ENCODE data around the gene DAB1. TPM values are rescaled to one million over a fixed set of nuclear protein-coding genes. Genes with fewer than 3 reads are reported as not detected.

The DAB1 gene
- total and polyA plus RNA-seq, 7 donors, result under 0.01 to 1.1 (median 0.75) TPM; not detected in 1

DNA sequence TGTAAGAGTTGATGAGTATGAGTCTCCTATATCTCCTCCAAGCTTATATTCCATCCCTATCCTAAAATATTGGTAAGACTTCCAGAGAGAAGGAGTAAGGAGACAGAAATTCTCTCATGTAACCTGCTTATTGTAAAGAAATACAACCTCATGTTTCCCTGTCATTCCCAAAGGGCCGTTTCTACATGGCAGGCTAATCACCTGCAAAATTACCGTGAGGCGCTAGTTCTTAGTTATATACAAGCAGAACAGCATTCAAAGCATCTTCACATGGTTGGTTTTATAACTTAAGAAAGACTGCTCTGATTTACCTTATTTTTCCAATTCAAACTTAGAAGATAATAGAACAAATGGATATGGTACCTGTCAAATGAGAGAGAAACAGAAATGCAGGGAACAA lies 42.9 kb downstream of the DAB1 start:
- intact Hi-C loops (cut with DNase I), result no loop called here
- no peaks in the 10 kb centered on the region for H3K27me3 ChIP-seq
- no peaks in the 10 kb centered on the region for H3K4me1 ChIP-seq
- no peak overlapping the region for H3K27ac ChIP-seq
- 82 to 86% methylated on average over 3 of the region's 3 CpGs for WGBS, 2 donors
- H3K36me3 ChIP-seq, result no peaks in the 10 kb centered on the region
- DNase-seq, result no peak
- H3K4me3 ChIP-seq, result no peak overlapping the region
- TF ChIP-seq POLR2AphosphoS5 (IDR thresholded peaks at IDR 0.05), result no peak
- TF ChIP-seq EP300 (IDR thresholded peaks at IDR 0.05), result no peak
- TF ChIP-seq, protein P1, sequence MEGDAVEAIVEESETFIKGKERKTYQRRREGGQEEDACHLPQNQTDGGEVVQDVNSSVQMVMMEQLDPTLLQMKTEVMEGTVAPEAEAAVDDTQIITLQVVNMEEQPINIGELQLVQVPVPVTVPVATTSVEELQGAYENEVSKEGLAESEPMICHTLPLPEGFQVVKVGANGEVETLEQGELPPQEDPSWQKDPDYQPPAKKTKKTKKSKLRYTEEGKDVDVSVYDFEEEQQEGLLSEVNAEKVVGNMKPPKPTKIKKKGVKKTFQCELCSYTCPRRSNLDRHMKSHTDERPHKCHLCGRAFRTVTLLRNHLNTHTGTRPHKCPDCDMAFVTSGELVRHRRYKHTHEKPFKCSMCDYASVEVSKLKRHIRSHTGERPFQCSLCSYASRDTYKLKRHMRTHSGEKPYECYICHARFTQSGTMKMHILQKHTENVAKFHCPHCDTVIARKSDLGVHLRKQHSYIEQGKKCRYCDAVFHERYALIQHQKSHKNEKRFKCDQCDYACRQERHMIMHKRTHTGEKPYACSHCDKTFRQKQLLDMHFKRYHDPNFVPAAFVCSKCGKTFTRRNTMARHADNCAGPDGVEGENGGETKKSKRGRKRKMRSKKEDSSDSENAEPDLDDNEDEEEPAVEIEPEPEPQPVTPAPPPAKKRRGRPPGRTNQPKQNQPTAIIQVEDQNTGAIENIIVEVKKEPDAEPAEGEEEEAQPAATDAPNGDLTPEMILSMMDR (IDR thresholded peaks at IDR 0.05), result no peak
- TF ChIP-seq POLR2A (IDR thresholded peaks at IDR 0.05), result no peak
- no peaks in the 10 kb centered on the region for H3K9me3 ChIP-seq

DNA sequence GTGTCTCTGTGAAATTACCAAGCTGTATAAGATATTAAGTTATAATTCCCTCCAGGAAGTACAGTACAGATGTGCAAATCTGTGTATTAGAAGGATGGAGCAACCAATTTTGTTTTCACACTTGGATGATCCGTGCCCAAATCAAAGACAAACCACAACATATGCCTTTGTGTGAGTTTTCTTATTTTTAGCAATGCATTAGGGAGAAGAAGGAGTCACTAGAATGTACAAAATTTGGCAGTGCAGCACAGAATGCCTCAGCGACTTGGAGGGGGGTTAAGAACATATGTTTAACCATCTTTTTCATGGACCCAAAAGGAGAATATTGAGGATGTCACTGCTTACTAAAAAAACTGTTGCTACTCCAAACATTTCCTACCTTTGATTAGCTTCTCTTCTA lies 45.3 kb downstream of the DAB1 start:
- 64 to 74% methylated on average over 2 of the region's 2 CpGs for WGBS, 2 donors
- DNase-seq, result no peak
- Histone ChIP-seq H3K36me3 (no peaks in the 10 kb centered on the region), H3K27ac (no peak overlapping the region), H3K4me3 (no peak overlapping the region), H3K27me3 (no peaks in the 10 kb centered on the region), H3K9me3 (no peaks in the 10 kb centered on the region), H3K4me1 (no peaks in the 10 kb centered on the region)
- TF ChIP-seq EP300 (IDR thresholded peaks at IDR 0.05) (no peak), POLR2A (IDR thresholded peaks at IDR 0.05) (no peak), POLR2AphosphoS5 (IDR thresholded peaks at IDR 0.05) (no peak)
- TF ChIP-seq, protein P1 (IDR thresholded peaks at IDR 0.05), result no peak
- intact Hi-C loops (cut with DNase I), result no loop called here

DNA sequence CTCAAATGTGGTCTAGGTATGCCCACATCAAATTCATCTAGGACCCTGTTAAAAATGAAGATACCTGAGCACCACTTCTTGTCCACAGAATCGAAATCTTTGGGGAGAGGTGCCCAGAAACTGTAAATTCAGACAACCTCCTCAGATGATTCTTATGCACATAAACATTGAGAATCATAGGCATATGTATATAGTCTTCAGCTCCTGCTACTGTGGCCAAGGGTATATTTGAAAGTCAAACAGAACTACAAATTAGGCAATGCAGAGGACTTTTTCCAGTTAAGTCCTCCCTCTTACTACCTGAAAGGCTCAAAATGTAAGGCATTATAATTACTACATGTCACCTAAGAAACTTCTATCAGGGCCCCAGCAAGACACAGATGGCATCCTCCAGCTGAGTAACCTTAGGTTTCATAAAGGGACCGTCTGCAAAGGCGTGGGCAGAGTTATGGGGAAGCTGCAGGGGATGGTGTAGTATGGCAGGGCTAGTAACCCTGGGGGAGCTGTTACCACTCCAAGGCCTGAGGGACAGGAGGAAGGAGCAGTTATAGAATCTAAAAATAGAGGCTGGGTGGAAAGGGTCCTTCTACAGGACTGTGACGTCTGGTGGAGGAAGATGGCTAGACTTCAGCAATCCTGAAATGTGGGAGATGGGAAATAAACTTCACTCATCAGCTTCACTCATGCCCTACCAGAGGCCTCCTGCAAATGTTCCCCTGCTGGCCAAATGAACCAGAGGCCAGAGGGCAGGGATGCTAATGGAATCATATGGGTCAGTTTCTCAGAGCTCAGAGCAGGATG lies 46.3 kb downstream of the DAB1 start:
- WGBS, 2 donors, result 59% methylated on average over 4 of the region's 4 CpGs
- H3K27me3 ChIP-seq, result no peaks in the 10 kb centered on the region
- TF ChIP-seq POLR2AphosphoS5 (IDR thresholded peaks at IDR 0.05), result no peak
- no peak for TF ChIP-seq EP300 (IDR thresholded peaks at IDR 0.05)
- TF ChIP-seq POLR2A (IDR thresholded peaks at IDR 0.05), result no peak
- TF ChIP-seq, protein P1 (IDR thresholded peaks at IDR 0.05), result no peak
- no peaks in the 10 kb centered on the region for H3K36me3 ChIP-seq
- no peak overlapping the region for H3K4me3 ChIP-seq
- no peaks in the 10 kb centered on the region for H3K4me1 ChIP-seq
- no peak for DNase-seq
- no peak overlapping the region for H3K27ac ChIP-seq
- intact Hi-C loops (cut with DNase I), result no loop called here
- no peaks in the 10 kb centered on the region for H3K9me3 ChIP-seq

DNA sequence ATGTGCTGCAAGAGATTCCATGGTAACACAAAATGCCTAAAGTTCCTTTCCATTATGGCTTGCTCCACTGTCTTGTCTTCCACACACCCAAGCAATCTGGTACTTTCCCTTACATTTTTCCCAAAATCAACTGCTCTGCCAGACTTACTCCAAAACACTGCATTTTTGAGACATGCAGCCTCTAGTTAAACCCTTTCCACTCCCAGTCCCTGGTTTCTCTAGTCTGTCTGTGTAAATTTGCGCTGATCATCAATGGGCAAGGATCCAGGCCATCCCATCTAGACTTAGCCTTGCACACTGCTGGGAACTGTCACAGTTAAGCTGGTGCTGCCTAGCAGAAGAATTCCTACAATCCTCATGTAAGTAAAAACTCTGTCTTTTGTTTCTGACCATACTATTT lies 47.8 kb downstream of the DAB1 start:
- Histone ChIP-seq H3K27ac (no peak overlapping the region), H3K36me3 (no peaks in the 10 kb centered on the region), H3K4me3 (no peak overlapping the region), H3K9me3 (no peaks in the 10 kb centered on the region), H3K4me1 (no peaks in the 10 kb centered on the region), H3K27me3 (no peaks in the 10 kb centered on the region)
- intact Hi-C loops (cut with DNase I), result no loop called here
- 60 to 72% methylated on average over 1 of the region's 1 CpG for WGBS, 2 donors
- TF ChIP-seq POLR2AphosphoS5 (IDR thresholded peaks at IDR 0.05) (no peak), POLR2A (IDR thresholded peaks at IDR 0.05) (no peak), EP300 (IDR thresholded peaks at IDR 0.05) (no peak)
- TF ChIP-seq, protein P1 (IDR thresholded peaks at IDR 0.05), result no peak
- no peak for DNase-seq

Data from sigmoid colon (tissue), 7 donors.